Right cardiac atrium (tissue), 5 donors: ENCODE results near the gene MRPS22. TPM values are rescaled to one million over a fixed set of nuclear protein-coding genes. Genes with fewer than 3 reads are reported as not detected.
"Not testable (repeated sequence)": the region's sequence is repeated elsewhere in the genome, so short reads cannot be mapped to it uniquely, and the experiment has no call there.

ENCODE experiments used
- ATAC-seq, 2 donors: fragments of 200-7000 bp; cut with Tn5 transposase; one replicate each; pipeline versions ENCODE4 v1.8.0 to v1.9.1; 2020; ENCODE audit warnings: moderate library complexity in 2 of 2, mild to moderate bottlenecking in 1 of 2
- DNase-seq, 3 donors: peaks; one replicate each; pipeline ENCODE4 v3.0.0-alpha.2; 2020
- H3K27ac ChIP-seq: one replicate; pipeline ENCODE4 v1.5.1; 2013; ENCODE audit warnings: mild to moderate bottlenecking, low read length, control low read depth, moderate library complexity
- H3K27me3 ChIP-seq: one replicate; pipeline ENCODE4 v1.6.1; 2013; ENCODE audit not compliant: control insufficient read depth, insufficient read depth
- H3K4me1 ChIP-seq: one replicate; pipeline ENCODE4 v1.6.1; 2013; ENCODE audit warnings: low read length; ENCODE audit not compliant: control insufficient read depth, insufficient read depth
- H3K4me3 ChIP-seq: one replicate; pipeline ENCODE4 v1.5.1; 2013; ENCODE audit warnings: low read length, control low read depth
- H3K9me3 ChIP-seq: one replicate; pipeline ENCODE4 v1.6.1; 2013; ENCODE audit warnings: low read length; ENCODE audit not compliant: control insufficient read depth
- WGBS: extraction: QIAGEN DNeasy Blood & Tissue Kit; methylation state at CpG from one replicate; pipeline ENCODE4 v1.1.7; 2013; 5-methylcytosine and 5-hydroxymethylcytosine counted together
- intact Hi-C, 4 donors: fragments of 100-400 bp; cut with DNase I; formaldehyde crosslinking; loops; one replicate each; pipeline versions ENCODE4 v1.11.0 to v1.14.0; 2022 to 2023
- polyA plus RNA-seq: library from polyadenylated mRNA; stranded (reverse); fragments of 200-250 nt; gene quantifications from one replicate; pipeline ENCODE4 v1.2.3, GENCODE V29; 2013
- total RNA-seq, 4 donors: library from RNA; stranded (reverse); fragmentation: NEBNext Ultra II Directional; extraction: Animal tissue kit (Norgen Biotek cat#: 25700); gene quantifications; one replicate each; pipeline ENCODE4 v1.2.1, GENCODE V29; 2021
- donor health status: healthy with polysubstance abuse.
- donor health status: DM: no; HTN: yes; CAD: no.
- donor health status: DM: no; HTN: no; CAD: no.
- donor health status: DM: no; HTN: yes; CAD: no; lungs with severe emphysema.
- donor health status: DM: yes; HTN: yes; CAD: no.

The MRPS22 gene
- total and polyA plus RNA-seq, 5 donors = 51.8 to 91.5 (median 58.3) TPM

DNA sequence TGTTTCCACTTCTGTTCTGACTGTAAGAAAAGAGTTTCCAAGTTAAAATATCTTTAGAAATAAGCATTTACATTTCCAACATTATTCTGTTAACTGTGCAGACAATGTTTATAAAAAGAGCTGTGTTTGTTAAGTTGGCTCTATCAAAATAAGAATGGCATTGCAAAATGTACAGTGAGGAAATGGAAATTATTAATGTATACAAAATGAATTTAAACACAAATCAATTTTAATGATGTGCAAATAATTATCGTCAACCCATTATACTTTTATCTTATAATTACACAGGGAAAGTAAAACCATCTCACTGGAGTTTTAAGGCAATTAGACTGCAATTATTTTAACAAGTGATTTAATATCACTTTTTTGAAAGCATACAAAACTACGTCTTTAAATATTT is 17.5 kb downstream of the MRPS22 start:
- intact Hi-C loops = no loop called here
- Histone ChIP-seq H3K4me3 (no peak overlapping the region), H3K4me1 (no peaks in the 10 kb centered on the region), H3K27ac (no peak overlapping the region), H3K9me3 (no peaks in the 10 kb centered on the region), H3K27me3 (no peaks in the 10 kb centered on the region)
- DNase-seq = no peak
- WGBS = 93% methylated on average over 2 of the region's 2 CpGs
- ATAC-seq = no peak

DNA sequence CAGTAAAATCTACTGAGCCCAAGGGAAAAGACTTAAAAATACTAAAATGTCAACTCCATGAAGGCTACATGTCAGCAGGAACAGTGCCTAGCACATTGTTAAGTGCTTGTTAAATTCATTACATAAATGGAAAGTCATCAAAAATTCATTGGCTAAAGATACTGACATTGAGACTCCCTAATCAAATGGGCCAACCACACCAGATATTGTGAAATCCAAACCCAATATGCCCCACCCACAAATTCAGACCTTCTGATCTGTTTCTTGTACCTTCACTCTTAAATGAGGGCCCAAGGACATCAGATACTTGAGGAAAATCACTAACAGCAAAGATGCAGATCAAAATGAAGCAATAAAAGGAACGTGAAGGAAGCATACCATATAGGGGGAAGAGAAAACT is 20.7 kb downstream of the MRPS22 start:
- no peaks in the 10 kb centered on the region for H3K9me3 ChIP-seq
- 94% methylated on average over 1 of the region's 1 CpG for WGBS
- H3K4me1 ChIP-seq = no peaks in the 10 kb centered on the region
- H3K4me3 ChIP-seq = no peak overlapping the region
- no peak overlapping the region for H3K27ac ChIP-seq
- ATAC-seq (no peak), DNase-seq (no peak)
- intact Hi-C loops = no loop called here
- H3K27me3 ChIP-seq = no peaks in the 10 kb centered on the region

GRCh38 chr3:139374099-139374498 is 30.3 kb downstream of the MRPS22 start:
- H3K4me1 ChIP-seq = no peaks in the 10 kb centered on the region
- H3K27me3 ChIP-seq = no peaks in the 10 kb centered on the region
- no peak overlapping the region for H3K4me3 ChIP-seq
- intact Hi-C loops = no loop called here
- ATAC-seq (no peak), DNase-seq (no peak)
- no peaks in the 10 kb centered on the region for H3K9me3 ChIP-seq
- no peak overlapping the region for H3K27ac ChIP-seq
- 81% methylated on average over 2 of the region's 2 CpGs for WGBS

GRCh38 chr3:139377378-139377777 is 33.6 kb downstream of the MRPS22 start:
- intact Hi-C loops = no loop called here
- no peak overlapping the region for H3K4me3 ChIP-seq
- H3K4me1 ChIP-seq = no peaks in the 10 kb centered on the region
- no peaks in the 10 kb centered on the region for H3K27me3 ChIP-seq
- ATAC-seq = no peak
- H3K9me3 ChIP-seq = no peaks in the 10 kb centered on the region
- no peak for DNase-seq
- 95% methylated on average over 3 of the region's 3 CpGs for WGBS
- no peak overlapping the region for H3K27ac ChIP-seq

DNA sequence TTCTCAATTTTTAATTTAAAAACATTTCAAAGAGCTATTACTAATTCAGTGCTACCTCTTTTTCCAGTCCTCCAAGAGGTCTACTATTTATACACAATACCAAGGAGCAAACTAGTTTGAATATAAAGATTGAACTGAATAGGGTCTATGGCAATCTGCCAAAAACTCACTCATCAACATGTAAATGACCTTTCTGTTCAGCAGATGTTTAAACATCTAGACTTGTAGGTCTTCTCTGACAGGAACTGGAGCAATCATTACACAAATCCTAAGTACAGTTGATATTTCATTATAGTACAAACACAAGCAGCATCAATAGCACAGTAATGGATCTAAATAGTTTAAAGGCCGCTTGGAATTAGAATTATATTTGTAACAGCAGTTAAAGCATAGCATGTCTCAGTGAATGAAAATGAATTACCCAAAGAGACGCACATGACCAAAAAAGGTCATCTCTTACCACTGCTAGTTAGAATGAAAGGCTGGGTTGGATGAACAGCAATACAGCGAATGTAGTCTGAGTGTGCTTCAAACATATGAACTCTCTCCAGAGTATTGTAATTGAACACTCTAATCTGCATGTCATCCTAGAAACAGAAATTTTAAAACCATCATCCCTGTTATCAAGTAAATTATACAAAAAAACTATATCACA is 34.9 kb downstream of the MRPS22 start:
- no peak overlapping the region for H3K4me3 ChIP-seq
- no peaks in the 10 kb centered on the region for H3K27me3 ChIP-seq
- no peak overlapping the region for H3K27ac ChIP-seq
- no peaks in the 10 kb centered on the region for H3K4me1 ChIP-seq
- intact Hi-C loops = no loop called here
- DNase-seq = no peak
- H3K9me3 ChIP-seq = no peaks in the 10 kb centered on the region
- no peak for ATAC-seq
- WGBS = 95% methylated on average over 3 of the region's 3 CpGs

GRCh38 chr3:139380575-139380974 is 36.8 kb downstream of the MRPS22 start:
- Histone ChIP-seq H3K4me1 (no peaks in the 10 kb centered on the region), H3K27ac (no peak overlapping the region), H3K4me3 (no peak overlapping the region), H3K27me3 (no peaks in the 10 kb centered on the region), H3K9me3 (no peaks in the 10 kb centered on the region)
- intact Hi-C loops = no loop called here
- WGBS = 95% methylated on average over 4 of the region's 4 CpGs
- ATAC-seq (no peak), DNase-seq (no peak)

- H3K4me3 ChIP-seq, intact Hi-C loops, ATAC-seq, DNase-seq, H3K27me3 ChIP-seq, H3K4me1 ChIP-seq, H3K27ac ChIP-seq, H3K9me3 ChIP-seq: not testable (repeated sequence)
- WGBS = 61% methylated on average over 2 of the region's 2 CpGs
Measured at GRCh38 chr3:139382291-139382690, 38.5 kb downstream of the MRPS22 start.

DNA sequence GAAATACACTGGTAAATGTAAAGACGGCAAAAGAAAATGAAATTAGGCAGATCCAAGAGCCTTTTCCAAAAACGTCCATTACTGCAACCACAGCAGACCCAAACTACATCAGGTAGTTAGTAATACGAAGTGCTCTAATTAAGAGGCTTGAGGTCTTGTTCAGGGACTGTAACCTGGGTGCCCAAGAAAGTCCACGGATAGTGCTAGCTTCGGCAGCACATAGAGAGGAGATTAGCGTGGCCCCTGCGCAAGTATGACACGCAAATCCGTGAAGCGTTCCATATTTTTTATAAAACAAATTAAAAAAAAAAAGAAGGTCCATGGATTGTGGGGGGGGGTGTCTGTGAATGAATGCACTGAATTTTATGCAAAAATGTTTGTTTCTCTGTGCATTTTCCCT is 44.3 kb downstream of the MRPS22 start:
- intact Hi-C loops = no loop called here
- ATAC-seq (no peak), DNase-seq (no peak)
- no peak overlapping the region for H3K27ac ChIP-seq
- H3K9me3 ChIP-seq = no peaks in the 10 kb centered on the region
- H3K4me3 ChIP-seq = peak overlapping the region; percentile 94
- 76% methylated on average over 10 of the region's 10 CpGs for WGBS
- H3K27me3 ChIP-seq = no peaks in the 10 kb centered on the region
- peaks cover 10% of the 10 kb centered on the region for H3K4me1 ChIP-seq

- no peaks in the 10 kb centered on the region for H3K9me3 ChIP-seq
- no peak for DNase-seq
- no peak for ATAC-seq
- H3K4me1 ChIP-seq = peaks cover 10% of the 10 kb centered on the region
- H3K27ac ChIP-seq = peak overlapping the region; percentile 88
- peak overlapping the region; percentile 94 for H3K4me3 ChIP-seq
- H3K27me3 ChIP-seq = no peaks in the 10 kb centered on the region
- intact Hi-C loops = no loop called here
- WGBS = 3% methylated on average over 25 of the region's 25 CpGs
Measured at GRCh38 chr3:139388821-139389551, 45.2 kb downstream of the MRPS22 start.

- Histone ChIP-seq H3K4me1 (peaks cover 10% of the 10 kb centered on the region), H3K27me3 (no peaks in the 10 kb centered on the region), H3K27ac (peak within 1 kb of the TSS; percentile 97), H3K4me3 (peak within 1 kb of the TSS; percentile 94), H3K9me3 (no peaks in the 10 kb centered on the region)
- DNase-seq (peak; percentile 100), ATAC-seq (peak; percentile 99 to 100)
- WGBS = under 1% methylated on average over 52 of the region's 52 CpGs
- intact Hi-C loops = no loop called here
Measured at GRCh38 chr3:139389552-139390368, 45.9 kb downstream of the MRPS22 start, which contains the start of gene COPB2. COPB2 (minus strand) TSS chr3:139389647; CDS start chr3:139389550, 97 bp downstream.

DNA sequence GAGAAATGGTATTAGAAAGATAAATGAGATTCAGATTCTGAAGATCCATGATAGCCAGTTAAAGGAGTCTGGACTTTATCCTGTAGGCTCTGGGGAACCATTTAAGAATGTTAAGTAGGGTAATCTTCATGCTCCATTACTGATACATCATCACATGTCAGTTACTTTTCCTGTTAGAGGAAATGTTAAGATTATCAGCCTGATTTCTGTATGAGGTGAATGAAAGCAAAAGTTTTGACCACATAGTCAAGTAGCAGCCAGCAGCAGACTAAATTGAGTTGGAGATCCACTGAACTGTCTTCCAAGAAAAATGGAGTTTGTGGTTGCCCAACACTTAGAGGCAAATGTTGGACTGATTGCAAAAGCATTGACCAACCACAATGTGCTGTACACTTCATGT is 50.3 kb downstream of the MRPS22 start:
- Histone ChIP-seq H3K27me3 (no peaks in the 10 kb centered on the region), H3K4me3 (no peak overlapping the region), H3K27ac (no peak overlapping the region), H3K4me1 (peaks cover 6% of the 10 kb centered on the region), H3K9me3 (no peaks in the 10 kb centered on the region)
- intact Hi-C loops = no loop called here
- no peak for ATAC-seq
- no peak for DNase-seq
